Mucosa of gallbladder (tissue), 1 donor: ENCODE data around the gene LCORL. TPM values are rescaled to one million over a fixed set of nuclear protein-coding genes. Genes with fewer than 3 reads are reported as not detected.

Experiments used
- total RNA-seq: library from RNA; stranded (reverse); gene quantifications from one replicate; pipeline ENCODE4 v1.2.1, GENCODE V29; 2021
- donor health status: DM: no; HTN: no; CAD: no.

Gene LCORL
- total RNA-seq, 1 donor from 2014 or later: 23.9 TPM

Other genes starting within 250 kb of the LCORL start
- gene FAM184B, start 240.1 kb downstream of the LCORL start, total RNA-seq: not detected
- 37.5 TPM for gene DCAF16, start 211.0 kb downstream of the LCORL start, total RNA-seq
- gene NCAPG, start 210.8 kb downstream of the LCORL start, total RNA-seq: 1.4 TPM